Osteocyte (in vitro differentiated cells): Measurements from ENCODE around the gene HOXA1. TPM values are rescaled to one million over a fixed set of nuclear protein-coding genes. Genes with fewer than 3 reads are reported as not detected.

Source experiments
- DNase-seq: peaks from one replicate; pipeline ENCODE4 v3.0.0; 2021; ENCODE audit warnings: mixed read lengths; ENCODE audit not compliant: unreplicated experiment; ENCODE audit errors: extremely low spot score
- H3K27ac Mint-ChIP-seq: one replicate; pipeline ENCODE4 v1.8.0; 2021; ENCODE audit warnings: mild to moderate bottlenecking, mixed read lengths; ENCODE audit not compliant: unreplicated experiment
- H3K27me3 Mint-ChIP-seq: one replicate; pipeline ENCODE4 v1.8.0; 2021; ENCODE audit warnings: mixed read lengths; ENCODE audit not compliant: unreplicated experiment
- H3K36me3 Mint-ChIP-seq: one replicate; pipeline ENCODE4 v1.8.0; 2021; ENCODE audit warnings: mixed read lengths; ENCODE audit not compliant: unreplicated experiment
- H3K4me1 Mint-ChIP-seq: one replicate; pipeline ENCODE4 v1.8.0; 2021; ENCODE audit warnings: mixed read lengths; ENCODE audit not compliant: unreplicated experiment
- H3K4me3 Mint-ChIP-seq: one replicate; pipeline ENCODE4 v1.8.0; 2021; ENCODE audit warnings: mild to moderate bottlenecking, moderate library complexity, mixed read lengths; ENCODE audit not compliant: unreplicated experiment
- H3K9me3 Mint-ChIP-seq: one replicate; pipeline ENCODE4 v1.8.0; 2021; ENCODE audit warnings: mixed read lengths; ENCODE audit not compliant: unreplicated experiment
- total RNA-seq: library from RNA; stranded (reverse); gene quantifications from 2 replicates; pipeline ENCODE4 v1.2.1, GENCODE V29; 2021
- TF ChIP-seq, protein P1 (sequence below): fragments of 200-600 bp; sonication (generic); IDR thresholded peaks from 2 replicates; pipeline ENCODE4 v1.5.0; 2021; ENCODE audit warnings: antibody characterized with exemption, mild to moderate bottlenecking, moderate library complexity

Gene HOXA1
- total RNA-seq, 1 donor from 2014 or later: not detected

DNA sequence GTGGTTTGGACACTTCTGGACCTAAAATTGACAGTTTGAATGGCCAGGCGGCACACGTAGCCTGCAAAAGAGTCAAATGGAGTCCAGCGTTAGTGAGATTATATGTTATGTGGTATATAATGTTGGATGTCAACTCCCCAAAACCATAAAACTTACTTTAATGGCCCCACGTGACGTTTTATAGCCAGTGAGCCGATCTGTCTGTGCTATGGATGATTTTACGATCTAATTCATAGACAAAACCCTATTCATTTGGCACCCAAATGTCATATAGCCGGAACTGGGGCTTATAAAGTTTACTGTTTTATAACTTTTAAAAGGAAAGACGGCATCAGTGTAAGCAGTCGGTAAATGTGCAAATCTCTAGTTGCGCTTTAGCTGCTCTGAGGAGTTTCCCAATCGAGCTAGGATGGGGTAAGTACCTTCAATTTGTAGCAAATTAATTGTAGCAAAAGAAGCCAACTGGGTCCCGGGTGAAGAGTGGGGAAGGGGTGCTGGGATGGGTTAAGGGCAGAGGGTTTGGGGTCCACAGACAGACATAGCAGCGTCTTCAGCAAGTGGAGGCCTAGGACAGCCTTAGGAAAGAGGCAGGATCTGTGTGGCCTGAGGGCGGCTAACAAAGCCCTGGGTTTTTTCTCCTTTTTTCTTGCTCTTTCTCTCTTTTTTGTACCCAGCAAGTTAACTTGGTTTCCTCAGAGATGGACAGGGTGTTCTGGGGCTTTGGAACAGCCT is 44.5 kb upstream of the HOXA1 start:
- Mint-ChIP-seq H3K27me3 (peaks cover 90% of the 10 kb centered on the region), H3K9me3 (no peaks in the 10 kb centered on the region), H3K36me3 (no peaks in the 10 kb centered on the region), H3K4me1 (peaks cover 8% of the 10 kb centered on the region), H3K27ac (no peak overlapping the region), H3K4me3 (no peak overlapping the region)
- DNase-seq: no peak
- TF ChIP-seq, protein P1, sequence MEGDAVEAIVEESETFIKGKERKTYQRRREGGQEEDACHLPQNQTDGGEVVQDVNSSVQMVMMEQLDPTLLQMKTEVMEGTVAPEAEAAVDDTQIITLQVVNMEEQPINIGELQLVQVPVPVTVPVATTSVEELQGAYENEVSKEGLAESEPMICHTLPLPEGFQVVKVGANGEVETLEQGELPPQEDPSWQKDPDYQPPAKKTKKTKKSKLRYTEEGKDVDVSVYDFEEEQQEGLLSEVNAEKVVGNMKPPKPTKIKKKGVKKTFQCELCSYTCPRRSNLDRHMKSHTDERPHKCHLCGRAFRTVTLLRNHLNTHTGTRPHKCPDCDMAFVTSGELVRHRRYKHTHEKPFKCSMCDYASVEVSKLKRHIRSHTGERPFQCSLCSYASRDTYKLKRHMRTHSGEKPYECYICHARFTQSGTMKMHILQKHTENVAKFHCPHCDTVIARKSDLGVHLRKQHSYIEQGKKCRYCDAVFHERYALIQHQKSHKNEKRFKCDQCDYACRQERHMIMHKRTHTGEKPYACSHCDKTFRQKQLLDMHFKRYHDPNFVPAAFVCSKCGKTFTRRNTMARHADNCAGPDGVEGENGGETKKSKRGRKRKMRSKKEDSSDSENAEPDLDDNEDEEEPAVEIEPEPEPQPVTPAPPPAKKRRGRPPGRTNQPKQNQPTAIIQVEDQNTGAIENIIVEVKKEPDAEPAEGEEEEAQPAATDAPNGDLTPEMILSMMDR: no peak

DNA sequence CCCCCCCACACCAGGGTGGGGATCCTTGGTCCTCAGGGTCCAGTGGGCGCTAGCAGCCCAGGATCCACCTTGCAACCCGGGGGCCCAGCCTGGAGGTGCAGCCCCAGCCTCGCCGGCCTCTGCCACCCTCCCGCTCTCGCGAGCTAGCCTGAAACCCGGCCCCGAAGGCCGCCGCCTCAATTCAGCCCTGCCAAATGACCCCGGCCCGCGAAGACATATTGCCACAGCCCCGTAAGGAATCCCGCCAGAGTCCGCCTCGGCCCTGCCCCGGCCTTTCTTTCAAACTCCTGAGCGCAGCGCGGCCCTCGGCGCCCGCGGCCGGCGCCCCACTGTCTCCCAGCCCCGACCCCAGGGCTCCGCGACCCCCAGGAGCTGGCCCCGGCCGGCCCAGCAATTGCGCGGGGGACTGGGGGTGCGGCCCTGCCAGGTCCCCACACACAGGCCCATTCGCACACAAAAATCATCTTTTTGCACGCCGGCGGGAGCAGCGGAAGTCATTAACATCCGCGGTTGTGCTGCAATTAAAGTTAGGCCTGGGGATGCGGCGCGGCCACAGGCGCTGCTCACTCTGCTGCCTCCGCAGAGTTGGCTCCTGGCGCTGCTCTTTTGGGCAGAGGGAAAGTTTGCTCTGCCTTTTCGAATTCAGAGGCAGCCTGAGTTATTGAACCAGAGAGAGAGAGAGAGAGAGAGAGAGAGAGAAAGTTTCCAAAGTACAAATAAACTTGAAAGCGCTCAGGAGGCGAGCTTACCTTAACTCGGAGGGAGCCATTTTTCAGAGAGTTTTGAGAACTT is 43.7 kb upstream of the HOXA1 start:
- Mint-ChIP-seq H3K36me3 (no peaks in the 10 kb centered on the region), H3K27me3 (peaks cover 92% of the 10 kb centered on the region), H3K27ac (no peak overlapping the region), H3K4me3 (no peak overlapping the region), H3K4me1 (peaks cover 8% of the 10 kb centered on the region), H3K9me3 (no peaks in the 10 kb centered on the region)
- TF ChIP-seq, protein P1: no peak
- DNase-seq: no peak

DNA sequence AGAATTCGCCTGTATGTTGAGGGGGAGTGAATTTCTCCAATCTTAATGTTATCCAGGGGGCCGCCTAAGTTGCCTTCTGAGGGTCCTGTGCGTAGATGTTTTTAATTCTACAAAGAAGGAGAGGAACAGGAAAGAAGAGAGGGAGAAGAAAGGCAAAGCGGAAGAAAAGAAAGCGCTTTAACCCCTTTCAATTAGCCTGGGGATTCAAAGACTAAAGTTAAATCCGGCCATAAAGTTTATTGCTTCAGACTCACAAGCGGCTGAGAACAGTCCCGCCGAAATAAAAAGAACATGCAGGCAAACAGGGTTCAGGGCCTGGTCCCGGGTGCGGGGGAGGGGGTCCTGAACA is 43.2 kb upstream of the HOXA1 start:
- H3K4me1 Mint-ChIP-seq: peaks cover 8% of the 10 kb centered on the region
- no peaks in the 10 kb centered on the region for H3K9me3 Mint-ChIP-seq
- H3K27ac Mint-ChIP-seq: no peak overlapping the region
- no peaks in the 10 kb centered on the region for H3K36me3 Mint-ChIP-seq
- DNase-seq: no peak
- peaks cover 92% of the 10 kb centered on the region for H3K27me3 Mint-ChIP-seq
- H3K4me3 Mint-ChIP-seq: no peak overlapping the region
- TF ChIP-seq, protein P1: no peak

DNA sequence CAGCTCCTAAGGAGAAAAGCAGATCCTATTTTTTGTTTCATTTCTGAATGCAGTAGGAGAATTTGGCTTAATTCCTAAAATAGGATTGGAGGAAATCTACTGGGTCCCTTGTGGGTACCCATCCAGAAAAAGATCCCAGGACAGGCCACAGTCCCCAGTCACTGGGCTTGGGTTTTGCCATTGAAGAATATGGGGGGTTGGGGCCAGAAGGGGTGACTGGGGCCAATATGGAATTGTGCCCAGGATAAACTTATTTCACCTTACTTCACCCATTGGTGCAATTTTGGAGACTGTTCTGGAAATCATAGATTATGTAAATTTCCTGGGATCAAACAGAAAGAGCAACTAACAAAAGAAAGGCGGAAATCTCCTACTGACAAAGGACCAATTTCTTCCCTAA is 42.7 kb upstream of the HOXA1 start:
- DNase-seq: no peak
- no peak overlapping the region for H3K27ac Mint-ChIP-seq
- H3K36me3 Mint-ChIP-seq: no peaks in the 10 kb centered on the region
- peaks cover 94% of the 10 kb centered on the region for H3K27me3 Mint-ChIP-seq
- TF ChIP-seq, protein P1: no peak
- no peaks in the 10 kb centered on the region for H3K9me3 Mint-ChIP-seq
- peaks cover 8% of the 10 kb centered on the region for H3K4me1 Mint-ChIP-seq
- no peak overlapping the region for H3K4me3 Mint-ChIP-seq

DNA sequence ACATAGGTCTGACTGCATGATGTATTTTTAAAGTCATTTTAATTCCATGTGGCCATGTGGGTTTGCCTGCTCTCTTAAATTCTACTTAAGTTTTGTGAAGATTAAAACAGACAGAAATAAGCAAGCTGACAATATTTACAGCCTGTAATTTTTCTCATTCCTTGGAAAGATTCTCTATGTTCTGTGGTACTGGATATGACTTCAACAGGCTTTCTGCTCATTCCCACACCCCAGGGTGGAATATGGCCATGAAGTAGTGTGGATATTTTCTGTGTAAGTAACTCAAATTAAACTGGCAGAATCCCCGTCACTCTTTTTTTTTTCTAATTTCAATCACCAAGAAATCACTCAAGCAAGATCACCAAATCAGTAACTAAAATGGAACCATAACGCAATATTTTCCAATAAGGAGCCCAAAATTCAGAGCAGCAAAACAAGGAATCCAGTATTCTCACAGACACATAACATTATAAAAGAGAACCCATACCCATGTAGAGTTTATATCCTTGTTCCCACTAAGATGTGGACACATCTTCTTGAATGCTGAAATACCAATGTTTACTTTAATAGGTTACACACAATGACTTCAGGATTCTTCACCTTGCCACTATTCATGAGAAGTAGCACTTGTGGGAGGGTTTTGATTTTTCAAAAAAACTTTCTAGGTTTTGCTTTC is 42.0 kb upstream of the HOXA1 start:
- Mint-ChIP-seq H3K27ac (no peak overlapping the region), H3K4me3 (no peak overlapping the region), H3K4me1 (peaks cover 7% of the 10 kb centered on the region), H3K36me3 (no peaks in the 10 kb centered on the region), H3K27me3 (peaks cover 97% of the 10 kb centered on the region), H3K9me3 (no peaks in the 10 kb centered on the region)
- DNase-seq: no peak
- TF ChIP-seq, protein P1: no peak
